Measurements from ENCODE around the gene MBP.

MBP gene

DNA sequence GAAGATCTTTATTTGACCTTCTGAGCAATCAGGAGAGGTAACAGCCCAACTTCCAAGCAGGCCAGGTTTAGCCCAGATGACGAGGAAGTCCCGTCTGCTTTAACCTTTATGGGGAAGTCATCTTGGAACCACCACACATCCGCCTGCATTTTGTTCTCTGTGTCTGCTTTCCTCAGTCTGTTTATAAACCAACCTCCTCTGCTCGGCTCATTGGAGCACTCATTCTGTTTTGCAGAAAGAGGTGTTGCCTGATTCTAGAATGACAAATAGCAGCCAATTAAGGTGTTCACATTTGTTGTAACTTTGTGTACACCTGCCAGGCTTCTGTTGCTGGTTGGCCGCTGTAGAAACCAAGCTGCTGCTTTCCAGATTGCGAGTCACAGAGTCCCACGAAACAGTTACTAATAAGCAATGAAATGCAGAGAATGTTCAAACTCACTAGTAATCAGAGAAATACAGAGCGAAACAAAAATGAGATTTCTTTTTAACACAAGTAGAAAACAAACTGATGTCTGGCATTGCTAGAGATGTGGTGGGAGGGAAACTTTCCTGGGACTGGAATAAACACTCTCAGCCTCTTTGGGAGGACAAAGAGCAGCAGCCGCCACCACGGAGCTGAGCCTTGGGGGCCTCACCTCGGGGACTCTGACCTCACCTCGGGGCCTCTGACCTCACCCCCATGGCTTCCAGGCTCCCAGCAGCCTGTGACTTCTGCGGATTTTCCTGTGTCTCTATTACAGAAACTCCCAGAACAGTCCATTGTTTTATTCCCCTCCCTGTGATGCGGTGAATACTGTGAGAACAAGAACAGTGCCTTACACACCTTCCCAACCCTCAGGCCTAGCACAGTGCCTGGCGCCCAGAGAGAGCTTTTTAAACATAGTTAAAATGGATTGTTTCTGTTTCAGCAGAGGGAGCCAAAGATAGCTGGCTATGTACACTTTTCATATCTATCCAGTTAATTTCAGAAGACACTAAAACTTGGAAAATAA is 64.0 kb downstream of the MBP start:
- Histone ChIP-seq H3K4me1 (ENCODE audit: control insufficient read depth, insufficient read depth, low read length) (peaks cover 63% of the 10 kb centered on the region), H3K4me3 (ENCODE audit: low read length) (no peak overlapping the region), H3K9me3 (ENCODE audit: control insufficient read depth, low read length) (no peaks in the 10 kb centered on the region), H3K27me3 (ENCODE audit: control insufficient read depth, insufficient read depth, low read length) (no peaks in the 10 kb centered on the region), H3K9ac (ENCODE audit: low read length) (peak overlapping the region; percentile 56), H3K36me3 (ENCODE audit: control insufficient read depth, insufficient read depth, low read length) (no peaks in the 10 kb centered on the region)

DNA sequence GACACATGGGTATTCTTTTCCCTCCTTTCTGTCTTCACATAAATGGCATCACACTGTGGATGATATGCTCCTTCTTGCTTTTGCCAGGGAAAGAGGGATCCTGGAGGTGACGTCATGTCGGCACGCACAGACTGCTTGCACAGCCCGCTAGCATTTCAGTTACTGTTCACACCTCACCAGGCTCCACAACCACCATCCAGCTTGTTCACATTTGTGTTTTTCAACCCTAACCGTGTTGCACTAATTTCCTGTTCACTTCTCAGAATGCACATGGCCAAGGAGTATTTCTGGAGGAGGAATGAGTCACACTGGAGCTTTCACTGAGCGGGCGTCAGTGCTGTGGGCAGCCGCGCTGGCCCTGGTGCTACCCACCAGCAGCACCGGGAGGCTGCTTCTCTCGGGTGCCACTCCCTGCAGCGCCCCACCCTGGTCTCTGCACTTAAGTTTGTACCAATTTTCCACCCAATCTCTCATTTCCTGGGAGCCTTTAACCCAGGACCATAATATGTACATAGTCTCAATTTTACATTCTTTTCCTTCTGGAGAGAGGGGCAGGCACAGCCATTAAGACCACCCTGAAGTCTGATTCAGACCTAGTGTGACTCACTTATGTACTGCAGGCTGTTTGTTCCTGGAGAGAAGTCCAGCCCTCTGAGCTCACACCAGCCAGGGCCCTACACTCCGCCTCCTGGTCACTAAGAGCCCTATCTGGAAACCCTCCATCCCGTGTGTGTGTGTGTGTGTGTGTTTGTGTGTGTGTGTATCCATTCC is 65.1 kb downstream of the MBP start:
- peaks cover 66% of the 10 kb centered on the region for H3K4me1 ChIP-seq (ENCODE audit: control insufficient read depth, insufficient read depth, low read length)
- no peaks in the 10 kb centered on the region for H3K9me3 ChIP-seq (ENCODE audit: control insufficient read depth, low read length)
- no peaks in the 10 kb centered on the region for H3K27me3 ChIP-seq (ENCODE audit: control insufficient read depth, insufficient read depth, low read length)
- H3K9ac ChIP-seq (ENCODE audit: low read length): peak overlapping the region; percentile 56
- no peak overlapping the region for H3K4me3 ChIP-seq (ENCODE audit: low read length)
- H3K36me3 ChIP-seq (ENCODE audit: control insufficient read depth, insufficient read depth, low read length): no peaks in the 10 kb centered on the region

DNA sequence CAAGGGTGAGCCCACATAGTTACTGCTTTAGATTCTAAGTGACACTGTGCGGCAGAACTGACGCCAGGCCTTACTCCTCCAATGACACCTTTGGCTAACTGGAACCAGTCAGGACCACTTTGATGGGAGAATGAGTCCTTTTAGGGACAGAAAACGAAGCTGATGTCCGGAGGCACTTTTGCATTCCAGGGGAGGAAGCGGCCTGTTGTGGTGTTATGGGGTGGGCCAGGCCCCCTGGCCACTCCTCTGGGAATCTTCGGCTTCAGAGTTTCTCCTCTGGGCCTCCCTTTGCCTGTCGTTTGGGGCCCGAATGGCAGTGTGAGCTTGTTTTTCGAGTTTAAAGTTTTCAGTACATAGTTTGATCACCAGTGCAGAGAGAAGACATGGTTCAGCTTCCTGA is 65.9 kb downstream of the MBP start:
- H3K4me3 ChIP-seq (ENCODE audit: low read length): no peak overlapping the region
- H3K36me3 ChIP-seq (ENCODE audit: control insufficient read depth, insufficient read depth, low read length): no peaks in the 10 kb centered on the region
- no peaks in the 10 kb centered on the region for H3K9me3 ChIP-seq (ENCODE audit: control insufficient read depth, low read length)
- H3K27me3 ChIP-seq (ENCODE audit: control insufficient read depth, insufficient read depth, low read length): no peaks in the 10 kb centered on the region
- peak overlapping the region; percentile 56 for H3K9ac ChIP-seq (ENCODE audit: low read length)
- peaks cover 66% of the 10 kb centered on the region for H3K4me1 ChIP-seq (ENCODE audit: control insufficient read depth, insufficient read depth, low read length)

DNA sequence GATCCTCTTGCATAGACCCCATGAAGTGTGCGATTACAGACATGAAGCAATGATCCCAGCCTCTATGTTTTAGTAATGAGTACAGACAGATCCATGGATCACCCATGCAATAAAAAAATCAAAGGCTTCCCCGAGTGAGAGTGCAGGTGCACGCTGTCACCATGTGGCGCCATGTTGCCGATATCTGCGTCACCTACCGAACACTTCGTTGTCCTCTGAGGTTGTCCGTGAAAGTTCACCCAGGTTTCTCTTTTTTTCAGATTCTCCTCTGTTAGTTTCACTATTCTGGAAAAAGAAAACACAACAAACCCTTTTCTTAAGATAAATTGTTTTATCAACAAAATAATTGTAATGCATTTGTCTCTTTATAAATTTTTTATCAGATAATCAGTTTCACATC is 66.5 kb downstream of the MBP start:
- H3K36me3 ChIP-seq (ENCODE audit: control insufficient read depth, insufficient read depth, low read length): no peaks in the 10 kb centered on the region
- H3K4me3 ChIP-seq (ENCODE audit: low read length): no peak overlapping the region
- H3K4me1 ChIP-seq (ENCODE audit: control insufficient read depth, insufficient read depth, low read length): peaks cover 67% of the 10 kb centered on the region
- no peak overlapping the region for H3K9ac ChIP-seq (ENCODE audit: low read length)
- H3K9me3 ChIP-seq (ENCODE audit: control insufficient read depth, low read length): no peaks in the 10 kb centered on the region
- H3K27me3 ChIP-seq (ENCODE audit: control insufficient read depth, insufficient read depth, low read length): no peaks in the 10 kb centered on the region

DNA sequence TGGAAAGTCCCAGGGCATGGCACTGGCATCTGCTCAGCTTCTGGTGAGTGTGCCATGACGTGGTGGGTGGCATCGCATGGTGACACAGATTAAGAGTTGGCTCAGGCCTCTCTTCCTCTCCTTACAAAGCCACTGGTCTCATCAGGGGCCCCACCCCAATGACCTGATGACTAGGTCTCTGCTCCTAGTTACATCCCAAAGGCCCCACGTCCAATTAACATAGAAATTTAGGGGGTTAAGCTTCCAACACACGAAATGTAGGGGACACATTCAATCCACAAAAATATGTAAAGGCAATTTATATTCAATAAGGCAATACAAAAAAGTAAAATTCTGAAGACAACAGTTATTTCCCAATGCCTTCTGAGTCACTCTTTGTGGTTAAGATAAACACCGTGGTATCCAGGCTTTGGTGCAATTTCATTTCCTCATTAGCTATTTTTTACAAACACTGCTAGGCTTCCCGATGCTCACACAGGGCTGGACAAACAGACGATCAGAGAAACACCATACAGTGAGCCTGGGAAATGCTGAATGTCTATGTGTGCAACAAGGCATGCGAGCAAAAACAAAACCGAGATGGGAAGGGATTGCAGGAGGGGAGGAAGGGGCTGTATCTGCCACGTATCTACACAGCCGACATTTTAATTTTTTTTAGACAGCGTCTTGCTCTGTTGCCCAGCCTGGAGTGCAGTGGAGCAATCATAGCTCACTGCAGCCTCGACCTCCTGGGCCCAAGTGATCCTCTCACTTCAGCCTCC is 67.2 kb downstream of the MBP start:
- Histone ChIP-seq H3K36me3 (ENCODE audit: control insufficient read depth, insufficient read depth, low read length) (no peaks in the 10 kb centered on the region), H3K4me1 (ENCODE audit: control insufficient read depth, insufficient read depth, low read length) (peaks cover 72% of the 10 kb centered on the region), H3K9ac (ENCODE audit: low read length) (no peak overlapping the region), H3K27me3 (ENCODE audit: control insufficient read depth, insufficient read depth, low read length) (no peaks in the 10 kb centered on the region), H3K4me3 (ENCODE audit: low read length) (no peak overlapping the region), H3K9me3 (ENCODE audit: control insufficient read depth, low read length) (no peaks in the 10 kb centered on the region)

DNA sequence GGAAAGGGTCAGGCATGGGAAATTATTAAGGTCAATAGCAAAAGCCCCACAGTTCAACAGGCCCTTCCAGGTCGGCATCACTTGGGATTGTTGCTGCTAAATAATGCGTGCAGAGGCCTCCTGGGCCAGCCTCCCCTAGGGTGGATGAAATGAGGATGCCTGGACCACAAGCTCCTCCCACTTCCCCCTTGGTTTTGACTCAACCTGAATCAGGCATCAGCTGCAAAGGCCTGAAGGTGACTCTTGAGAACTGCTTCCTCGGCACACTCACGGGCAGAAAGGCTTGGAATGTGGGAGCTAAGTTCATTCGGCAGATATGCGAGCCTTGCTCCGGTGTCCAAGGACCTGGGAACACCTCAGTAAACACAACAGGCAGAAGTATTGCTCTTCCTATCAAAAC is 69.3 kb downstream of the MBP start:
- Histone ChIP-seq H3K4me3 (ENCODE audit: low read length) (no peak overlapping the region), H3K4me1 (ENCODE audit: control insufficient read depth, insufficient read depth, low read length) (peaks cover 71% of the 10 kb centered on the region), H3K9me3 (ENCODE audit: control insufficient read depth, low read length) (no peaks in the 10 kb centered on the region), H3K27me3 (ENCODE audit: control insufficient read depth, insufficient read depth, low read length) (no peaks in the 10 kb centered on the region), H3K9ac (ENCODE audit: low read length) (no peak overlapping the region), H3K36me3 (ENCODE audit: control insufficient read depth, insufficient read depth, low read length) (no peaks in the 10 kb centered on the region)

DNA sequence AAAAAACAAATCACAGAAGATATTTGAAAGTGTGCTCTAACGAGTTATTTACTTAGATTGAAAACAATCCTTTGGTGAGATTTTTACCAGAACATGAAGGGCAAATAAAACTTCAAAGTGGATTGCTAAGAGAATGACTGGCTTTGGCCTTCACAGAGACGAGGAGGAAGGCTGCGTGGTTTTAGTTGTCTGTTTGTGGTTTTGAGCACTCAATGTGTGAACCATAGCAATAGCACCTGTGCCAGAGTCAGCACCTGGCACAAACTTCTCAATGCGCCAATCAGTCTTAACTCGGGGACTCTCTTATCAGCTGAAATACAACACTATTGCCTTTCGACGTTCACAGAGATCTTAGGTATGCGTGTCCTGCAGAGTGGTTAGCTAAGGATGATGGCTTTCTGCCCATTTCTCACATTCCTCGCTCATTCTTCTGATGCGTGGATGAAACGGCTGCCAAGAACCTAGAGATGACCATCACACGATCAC is 70.0 kb downstream of the MBP start:
- no peak overlapping the region for H3K9ac ChIP-seq (ENCODE audit: low read length)
- peaks cover 65% of the 10 kb centered on the region for H3K4me1 ChIP-seq (ENCODE audit: control insufficient read depth, insufficient read depth, low read length)
- no peaks in the 10 kb centered on the region for H3K27me3 ChIP-seq (ENCODE audit: control insufficient read depth, insufficient read depth, low read length)
- no peaks in the 10 kb centered on the region for H3K9me3 ChIP-seq (ENCODE audit: control insufficient read depth, low read length)
- no peak overlapping the region for H3K4me3 ChIP-seq (ENCODE audit: low read length)
- no peaks in the 10 kb centered on the region for H3K36me3 ChIP-seq (ENCODE audit: control insufficient read depth, insufficient read depth, low read length)

DNA sequence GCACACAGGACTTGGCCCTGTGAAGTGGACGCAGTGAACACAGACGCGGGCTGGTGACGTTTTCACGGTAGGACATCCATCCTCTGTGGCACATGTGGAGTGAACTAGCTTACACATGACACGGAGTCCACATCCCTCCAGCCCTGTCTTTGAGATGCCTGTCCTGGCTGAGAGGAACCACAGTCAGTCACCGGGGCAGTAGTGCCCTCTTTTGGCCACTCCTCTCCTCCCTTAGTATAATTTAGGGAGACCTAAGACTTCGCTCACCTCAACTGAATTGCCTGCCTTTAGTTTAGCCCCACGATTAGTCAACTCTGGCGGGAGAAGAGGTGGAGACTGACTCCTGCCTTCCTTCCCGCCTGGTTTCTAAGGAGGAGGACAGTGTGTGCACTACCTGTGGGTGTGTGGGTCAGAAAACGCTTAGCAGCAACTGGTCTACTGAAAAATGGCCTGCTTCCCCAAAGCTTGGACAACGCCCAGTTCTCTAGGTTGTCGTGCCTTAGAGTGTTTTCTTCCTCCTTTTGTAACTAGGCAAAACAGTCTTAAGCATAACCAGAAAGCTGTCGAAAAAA is 70.6 kb downstream of the MBP start:
- H3K9ac ChIP-seq (ENCODE audit: low read length): no peak overlapping the region
- H3K4me3 ChIP-seq (ENCODE audit: low read length): no peak overlapping the region
- H3K4me1 ChIP-seq (ENCODE audit: control insufficient read depth, insufficient read depth, low read length): peaks cover 64% of the 10 kb centered on the region
- no peaks in the 10 kb centered on the region for H3K27me3 ChIP-seq (ENCODE audit: control insufficient read depth, insufficient read depth, low read length)
- H3K9me3 ChIP-seq (ENCODE audit: control insufficient read depth, low read length): no peaks in the 10 kb centered on the region
- H3K36me3 ChIP-seq (ENCODE audit: control insufficient read depth, insufficient read depth, low read length): no peaks in the 10 kb centered on the region

DNA sequence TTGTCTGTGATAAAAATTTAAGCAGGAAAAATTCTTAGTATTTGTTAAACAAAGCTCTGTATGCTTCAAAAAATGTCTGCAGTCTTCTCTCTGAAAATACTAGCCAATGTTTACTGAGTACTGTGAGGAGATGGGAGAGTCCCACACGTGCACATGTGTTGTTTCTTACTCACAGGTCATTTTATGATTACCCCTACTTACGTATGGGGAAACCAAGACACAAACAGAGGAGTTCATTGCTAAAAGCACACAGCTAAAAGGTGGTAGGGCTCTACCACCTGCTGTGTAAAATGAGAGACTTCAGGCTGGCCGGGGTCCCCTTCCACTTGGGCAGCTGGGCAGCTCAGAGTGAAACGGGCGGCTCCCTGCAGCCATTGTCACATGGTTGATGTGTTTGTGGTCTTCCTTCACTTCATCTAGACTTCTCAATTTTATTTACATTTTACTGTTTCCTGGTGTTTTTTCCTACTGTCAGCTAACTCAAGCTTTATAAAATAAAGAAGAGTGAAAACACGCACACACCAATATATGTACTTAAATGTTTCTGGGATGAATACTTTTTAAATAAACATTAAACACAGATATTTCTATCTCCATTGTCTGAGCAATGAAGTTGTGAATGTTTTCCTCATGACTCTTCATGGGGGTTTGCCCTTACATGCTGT is 71.2 kb downstream of the MBP start:
- H3K9ac ChIP-seq (ENCODE audit: low read length): no peak overlapping the region
- H3K4me3 ChIP-seq (ENCODE audit: low read length): no peak overlapping the region
- no peaks in the 10 kb centered on the region for H3K36me3 ChIP-seq (ENCODE audit: control insufficient read depth, insufficient read depth, low read length)
- peaks cover 64% of the 10 kb centered on the region for H3K4me1 ChIP-seq (ENCODE audit: control insufficient read depth, insufficient read depth, low read length)
- no peaks in the 10 kb centered on the region for H3K9me3 ChIP-seq (ENCODE audit: control insufficient read depth, low read length)
- no peaks in the 10 kb centered on the region for H3K27me3 ChIP-seq (ENCODE audit: control insufficient read depth, insufficient read depth, low read length)

DNA sequence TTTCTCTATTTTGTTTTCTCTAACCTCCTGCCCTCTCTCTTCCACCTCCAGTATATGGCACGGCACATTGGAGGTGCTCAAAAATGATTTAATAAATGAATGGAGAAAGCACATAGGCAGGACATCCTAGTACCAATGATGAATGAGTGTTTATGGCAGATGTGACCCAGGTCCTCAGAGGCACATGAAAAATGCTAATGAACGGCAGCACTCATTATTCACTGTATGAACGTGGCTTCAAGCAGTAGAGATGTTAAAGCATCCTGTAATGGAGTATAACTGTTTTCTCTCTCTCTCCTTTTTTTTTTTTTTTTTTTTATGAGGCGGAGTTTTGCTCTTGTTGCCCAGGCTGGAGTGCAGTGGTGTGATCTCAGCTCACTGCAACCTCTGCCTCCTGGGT is 72.4 kb downstream of the MBP start:
- Histone ChIP-seq H3K36me3 (ENCODE audit: control insufficient read depth, insufficient read depth, low read length) (no peaks in the 10 kb centered on the region), H3K9ac (ENCODE audit: low read length) (no peak overlapping the region), H3K4me3 (ENCODE audit: low read length) (no peak overlapping the region), H3K27me3 (ENCODE audit: control insufficient read depth, insufficient read depth, low read length) (no peaks in the 10 kb centered on the region), H3K4me1 (ENCODE audit: control insufficient read depth, insufficient read depth, low read length) (peaks cover 66% of the 10 kb centered on the region), H3K9me3 (ENCODE audit: control insufficient read depth, low read length) (no peaks in the 10 kb centered on the region)

DNA sequence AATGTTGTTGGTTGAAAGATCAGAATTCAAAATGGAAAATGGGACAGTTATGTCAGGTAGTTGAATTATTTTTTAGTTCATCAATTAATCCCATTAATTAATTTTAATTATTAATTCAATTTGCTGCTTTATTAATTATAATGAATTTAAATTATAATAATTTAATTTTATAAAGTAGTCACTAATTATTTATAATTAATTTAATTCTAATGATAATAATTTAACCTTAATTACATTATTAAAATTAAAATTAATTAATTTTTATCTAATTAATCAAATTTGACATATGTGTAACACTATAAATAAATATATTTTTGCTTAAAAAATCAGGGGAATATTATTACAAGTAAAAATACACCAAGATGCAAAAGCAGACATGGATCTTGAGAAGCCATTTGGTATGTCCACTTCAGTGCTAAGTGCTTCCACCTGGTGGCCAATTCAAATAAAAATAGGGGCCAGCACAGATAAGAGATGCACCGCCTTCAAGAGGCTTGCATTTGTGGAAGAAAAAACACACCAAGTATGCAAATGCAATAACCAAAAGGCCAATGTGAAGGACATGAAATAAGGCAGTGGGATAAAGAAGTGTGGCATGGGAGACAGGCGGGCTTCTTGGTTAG is 73.2 kb downstream of the MBP start:
- no peak overlapping the region for H3K9ac ChIP-seq (ENCODE audit: low read length)
- no peaks in the 10 kb centered on the region for H3K27me3 ChIP-seq (ENCODE audit: control insufficient read depth, insufficient read depth, low read length)
- H3K36me3 ChIP-seq (ENCODE audit: control insufficient read depth, insufficient read depth, low read length): no peaks in the 10 kb centered on the region
- peaks cover 66% of the 10 kb centered on the region for H3K4me1 ChIP-seq (ENCODE audit: control insufficient read depth, insufficient read depth, low read length)
- H3K4me3 ChIP-seq (ENCODE audit: low read length): no peak overlapping the region
- no peaks in the 10 kb centered on the region for H3K9me3 ChIP-seq (ENCODE audit: control insufficient read depth, low read length)

Data from mucosa of stomach (tissue), 1 donor.